Left forelimb (tissue), 1 donor: Measurements from ENCODE around the gene PANK4.

Experiments
- DNase-seq: peaks from one replicate; pipeline ENCODE4 v3.0.0-alpha.2; 2018; ENCODE audit warnings: low spot score

The PANK4 gene

GRCh38 chr1:2528966-2529783 lies 2.8 kb upstream of the PANK4 start:
- no peak for DNase-seq

DNA sequence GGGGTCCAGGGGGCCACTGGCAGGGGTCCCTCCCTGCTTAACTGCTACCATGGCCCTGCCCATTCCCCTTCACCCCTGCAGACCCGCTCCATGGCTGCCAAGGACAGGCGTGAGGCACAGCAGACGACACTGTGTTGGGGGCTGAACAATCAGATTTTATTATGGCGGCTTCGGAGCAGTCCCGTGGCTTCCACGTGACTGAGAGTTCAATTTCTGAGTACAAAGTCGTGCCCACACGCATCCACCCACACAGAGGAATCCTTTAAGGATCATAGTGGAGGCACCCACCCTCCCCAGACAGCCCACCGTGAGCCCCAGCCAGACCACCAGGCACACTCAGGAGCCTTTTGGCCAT lies 2.2 kb upstream of the PANK4 start:
- DNase-seq, result no peak

GRCh38 chr1:2528016-2528415 lies 1.6 kb upstream of the PANK4 start:
- DNase-seq, result no peak

GRCh38 chr1:2527556-2527860 lies 1.1 kb upstream of the PANK4 start:
- DNase-seq, result no peak

- no peak for DNase-seq
Observed at GRCh38 chr1:2526824-2527555, 594 bp upstream of the PANK4 start.

GRCh38 chr1:2525572-2525919 lies 850 bp downstream of the PANK4 start:
- DNase-seq, result no peak

GRCh38 chr1:2523891-2524609 lies 2.3 kb downstream of the PANK4 start:
- DNase-seq, result no peak

DNA sequence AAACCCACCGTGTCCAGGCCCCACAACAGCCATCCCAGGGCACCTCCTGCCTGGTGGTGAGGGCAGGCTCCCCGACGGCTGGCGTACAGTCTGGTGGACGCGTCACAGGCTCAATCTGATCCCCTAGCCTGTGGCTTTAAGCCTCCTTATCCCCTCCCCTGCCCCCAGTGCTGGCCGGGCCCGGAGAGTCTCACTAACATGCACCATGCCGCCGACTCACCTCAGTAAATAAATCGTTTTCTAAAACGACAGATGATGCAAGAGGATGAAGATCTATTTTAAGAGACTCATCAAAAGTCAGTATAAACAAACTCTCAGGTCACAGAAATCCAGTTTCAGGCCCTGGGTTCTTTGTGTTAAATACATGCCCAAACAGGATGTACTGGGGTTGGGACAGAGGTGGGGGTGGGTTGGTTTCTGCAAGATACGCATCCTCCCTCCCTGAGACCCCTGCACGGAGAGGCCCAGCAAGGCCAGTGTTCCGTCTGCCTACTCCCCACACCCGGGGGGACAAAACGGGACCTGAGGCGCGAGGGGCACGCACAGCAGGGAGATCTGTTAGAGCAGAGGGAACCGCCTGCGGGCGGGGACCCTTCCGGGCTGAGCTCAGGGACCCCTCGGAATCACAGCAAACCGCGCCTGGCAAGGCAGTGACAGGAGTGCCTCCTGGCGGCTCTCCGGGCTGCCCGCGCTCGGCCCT lies 3.1 kb downstream of the PANK4 start:
- no peak for DNase-seq

DNA sequence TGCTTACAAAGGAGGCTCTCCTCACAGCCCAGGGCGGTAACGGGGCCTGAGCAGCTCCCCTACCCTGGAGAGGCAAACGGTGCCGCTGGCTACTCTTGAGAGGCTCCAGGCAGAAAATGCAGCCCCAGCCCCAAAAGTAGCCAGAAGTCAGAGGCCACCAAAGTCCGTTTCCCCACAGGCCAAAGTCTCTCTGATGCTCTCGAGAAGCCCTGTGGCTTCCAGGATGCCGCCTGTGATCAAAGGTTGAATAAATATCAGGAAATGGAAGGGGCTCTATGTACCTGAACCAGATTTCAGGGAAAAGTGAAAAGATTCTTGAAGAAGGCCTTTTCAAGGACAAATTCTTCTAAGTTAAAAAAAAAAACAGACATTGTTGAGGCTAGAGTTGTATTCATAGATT lies 4.2 kb downstream of the PANK4 start:
- no peak for DNase-seq

DNA sequence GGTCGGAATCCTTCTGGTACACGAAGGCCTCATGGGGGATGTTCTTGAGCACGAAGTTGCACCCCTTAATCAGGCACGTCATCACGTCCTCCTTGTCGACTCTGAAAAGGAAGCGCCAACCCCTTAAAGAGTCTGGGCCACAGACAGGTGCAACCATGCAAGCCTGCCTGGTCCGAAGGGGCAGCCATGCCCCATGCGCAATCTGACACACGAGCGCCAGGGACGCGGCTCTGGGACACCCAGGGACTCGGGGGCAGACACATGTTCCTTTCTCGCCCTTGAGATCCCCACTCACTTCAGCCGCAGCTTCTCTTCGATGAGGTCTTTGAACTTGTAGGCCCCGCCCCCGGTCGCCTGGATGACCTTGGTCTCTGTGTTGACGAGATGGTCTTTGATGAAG lies 5.6 kb downstream of the PANK4 start:
- DNase-seq, result no peak

GRCh38 chr1:2520206-2520605 lies 6.2 kb downstream of the PANK4 start:
- no peak for DNase-seq

DNA sequence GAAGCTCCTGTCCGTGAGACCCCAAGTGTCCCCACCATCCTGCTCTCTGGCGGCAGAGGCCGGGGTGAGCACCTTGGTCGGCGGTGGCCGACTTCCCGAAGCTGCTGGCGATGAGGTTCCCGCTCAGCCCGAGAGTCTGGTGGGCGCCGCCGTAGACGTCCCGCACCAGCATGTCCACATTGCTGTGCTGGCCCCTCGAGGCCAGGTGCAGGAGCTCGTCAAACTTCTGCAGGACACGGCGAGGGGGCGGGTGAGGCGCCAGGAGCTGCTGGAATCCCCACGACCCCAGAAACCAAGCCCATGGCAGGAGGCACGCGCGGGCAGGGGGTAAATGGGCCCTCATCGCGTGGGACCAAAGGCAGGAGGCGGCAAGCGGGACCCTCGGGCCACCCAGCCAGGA lies 6.7 kb downstream of the PANK4 start:
- no peak for DNase-seq

- DNase-seq, result no peak
Observed at GRCh38 chr1:2519029-2519685, 7.2 kb downstream of the PANK4 start.

DNA sequence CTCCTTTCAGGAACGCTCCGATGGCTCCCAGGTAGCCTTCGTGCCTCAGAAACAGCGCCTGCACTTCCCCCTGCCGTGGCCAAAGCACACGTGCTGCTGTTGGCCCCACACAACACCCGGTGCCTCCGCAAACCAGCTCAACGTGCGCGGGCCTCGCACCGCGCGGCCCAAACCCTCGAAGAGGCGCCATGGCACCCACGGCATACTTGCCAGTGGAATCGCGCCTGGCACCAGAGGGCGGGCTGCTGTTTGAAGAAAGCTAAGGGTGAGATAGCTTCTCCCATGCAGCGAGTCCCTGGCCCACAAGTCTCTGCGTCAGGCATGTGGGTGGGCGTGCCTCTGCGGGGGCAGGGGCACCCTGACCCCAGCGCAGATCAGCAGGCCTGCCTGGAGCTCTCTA lies 7.9 kb downstream of the PANK4 start:
- no peak for DNase-seq

- no peak for DNase-seq
Observed at GRCh38 chr1:2517966-2518365, 8.4 kb downstream of the PANK4 start.

DNA sequence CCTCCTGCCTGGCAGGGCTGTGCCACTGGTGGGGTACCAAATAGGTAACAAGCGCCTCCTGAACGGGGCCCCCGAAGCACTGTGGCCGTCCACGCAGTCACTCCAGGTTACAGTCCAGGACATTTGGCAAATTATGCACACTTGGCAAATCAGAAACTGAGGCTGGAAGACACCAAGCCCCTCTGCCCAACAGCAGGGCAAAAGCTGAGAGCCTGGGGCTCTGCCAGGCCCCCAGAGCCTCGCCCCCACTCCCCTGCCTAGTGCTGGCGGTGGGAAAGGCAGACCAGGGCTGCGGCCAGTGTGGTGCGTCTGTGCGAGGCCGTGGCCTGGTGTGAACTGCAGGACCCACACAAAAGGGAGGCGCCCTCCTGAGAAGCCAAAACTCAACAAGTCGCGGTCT lies 9.4 kb downstream of the PANK4 start:
- no peak for DNase-seq

DNA sequence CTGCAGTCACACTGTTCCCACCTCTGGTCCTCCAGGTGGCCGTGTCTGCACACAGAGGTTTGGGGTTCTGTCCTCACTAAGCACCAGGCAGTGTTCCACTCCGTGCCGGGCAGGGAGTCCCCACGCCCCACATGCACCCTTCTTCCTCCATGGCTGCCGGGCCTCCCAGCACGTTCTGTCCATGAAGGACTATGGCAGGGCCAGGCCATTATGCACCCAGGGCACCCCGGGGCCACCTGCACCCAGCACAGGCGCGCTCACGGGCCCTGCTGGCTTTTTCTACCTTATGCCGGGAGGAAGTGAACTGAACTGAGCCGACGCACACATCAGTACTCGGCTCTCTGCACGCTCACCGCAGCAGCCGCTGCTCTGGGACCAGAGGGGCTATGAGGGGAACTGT lies 10.3 kb downstream of the PANK4 start:
- DNase-seq, result no peak

DNA sequence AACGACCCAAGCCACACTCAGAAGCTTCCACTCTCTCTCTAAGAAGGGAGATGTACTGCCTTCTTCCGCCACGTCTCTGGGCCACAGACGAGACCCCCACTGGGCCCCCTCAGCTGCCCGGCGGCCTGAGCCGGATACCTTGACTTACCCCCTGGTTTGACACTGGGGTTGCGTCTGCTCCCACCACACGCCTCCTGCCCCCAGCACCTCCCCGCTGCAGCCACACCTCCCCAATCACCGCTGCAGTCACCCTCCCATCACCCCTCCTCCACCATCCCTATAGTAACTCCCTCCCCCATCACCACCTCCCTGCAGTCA lies 10.7 kb downstream of the PANK4 start:
- no peak for DNase-seq

DNA sequence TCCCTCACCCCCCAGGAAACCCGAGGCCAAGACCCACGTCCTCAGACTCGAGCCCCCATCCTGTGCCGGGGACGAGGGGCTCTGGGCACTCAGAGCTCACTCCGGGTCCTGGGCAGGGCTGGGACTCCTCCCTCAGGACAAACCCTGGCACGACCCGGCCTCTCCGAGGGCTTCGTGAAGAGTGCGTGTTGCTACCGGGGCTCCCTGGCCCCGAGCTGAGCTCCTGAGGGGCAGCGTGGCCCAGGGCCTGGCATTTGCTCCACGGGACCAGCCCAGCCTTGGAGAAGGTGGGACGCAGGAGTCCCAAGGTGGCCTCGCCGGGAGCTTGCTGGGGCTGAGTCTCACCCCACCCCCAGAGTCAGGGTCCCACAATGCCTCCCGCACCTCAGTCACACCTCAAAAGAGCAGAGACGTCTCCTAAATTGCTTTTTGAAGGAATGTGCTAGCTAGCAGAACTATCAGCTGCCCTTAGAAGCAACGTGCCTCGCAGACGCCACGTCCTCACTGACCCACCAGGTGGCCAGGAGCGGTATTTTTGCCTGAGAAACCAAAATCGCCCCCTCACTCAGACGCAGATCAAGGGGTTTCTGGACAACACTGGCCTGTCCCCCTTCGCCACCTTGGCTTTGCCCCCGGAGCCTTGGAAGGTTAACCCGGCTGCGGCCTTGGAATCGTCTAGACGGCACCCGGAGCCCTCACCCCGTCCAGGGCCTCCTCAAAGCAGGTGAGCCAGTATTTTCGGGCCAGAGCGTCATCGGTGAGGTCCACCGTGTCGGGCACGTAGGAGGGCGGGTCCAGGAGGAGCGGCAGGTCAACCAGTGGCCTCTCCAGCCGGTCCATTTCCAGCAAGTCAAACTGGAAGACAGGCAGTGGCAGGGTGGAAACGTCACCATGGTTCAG lies 11.3 kb downstream of the PANK4 start:
- no peak for DNase-seq

DNA sequence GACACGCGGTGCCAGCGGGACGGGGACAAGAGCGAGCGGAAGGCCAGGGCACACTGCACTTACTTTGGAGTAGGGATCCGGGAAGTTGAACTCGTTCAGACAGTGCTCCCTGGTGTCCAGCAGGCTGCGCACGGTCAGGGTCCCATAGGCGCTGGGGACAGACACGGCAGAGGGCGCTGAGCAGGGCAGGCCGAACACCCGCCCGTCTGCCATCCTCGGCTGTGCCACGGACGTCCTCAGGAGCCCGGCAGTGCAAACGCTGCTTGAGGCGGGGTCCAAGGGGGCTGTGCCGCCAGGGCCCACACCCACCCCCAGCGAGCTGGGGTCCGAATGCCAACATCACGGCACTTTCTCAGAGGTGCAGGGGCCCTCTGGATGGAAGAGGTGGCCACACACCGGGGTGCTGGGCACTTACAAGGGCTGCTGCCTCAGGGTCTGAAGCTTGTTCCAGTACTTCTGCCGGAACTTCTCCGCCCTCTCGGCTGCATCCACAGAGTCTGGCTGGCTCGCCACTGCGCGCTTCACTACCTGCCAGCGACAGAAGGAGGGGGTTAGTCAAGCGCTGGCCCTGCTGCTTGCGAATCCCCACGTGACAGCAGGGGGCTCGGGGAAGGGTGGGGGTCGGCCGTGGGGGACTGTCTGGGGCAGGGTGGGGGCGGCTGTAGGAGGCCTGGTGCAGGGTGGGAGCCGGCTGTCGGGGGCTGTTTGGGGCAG lies 12.3 kb downstream of the PANK4 start:
- DNase-seq, result no peak
